Skin of body (tissue), 2 donors: ENCODE data around the gene KLK10. TPM values are rescaled to one million over a fixed set of nuclear protein-coding genes. Genes with fewer than 3 reads are reported as not detected.

Experiments
- DNase-seq: peaks from one replicate; lab custom pipeline; 2025; lab: John Stamatoyannopoulos, UW
- total RNA-seq: library from RNA; depleted of rRNA; stranded (reverse); fragments of >200 nt; gene quantifications from one replicate; pipeline ENCODE4 v1.2.3, GENCODE V29; 2014

Gene KLK10
- total RNA-seq, 1 donor from 2014 or later: 22.4 TPM

GRCh38 chr19:50968716-50969412 is 50.6 kb downstream of the KLK10 start:
- DNase-seq: no peak

- no peak for DNase-seq
Observed at GRCh38 chr19:50967929-50968715, 51.4 kb downstream of the KLK10 start.

- no peak for DNase-seq
Observed at GRCh38 chr19:50964266-50964665, 55.2 kb downstream of the KLK10 start.

GRCh38 chr19:50963381-50963780 is 56.1 kb downstream of the KLK10 start:
- no peak for DNase-seq

Other genes starting within 250 kb of the KLK10 start
- not detected for gene GPR32, start 249.2 kb downstream of the KLK10 start, total RNA-seq
- gene ACP4, start 229.3 kb downstream of the KLK10 start, total RNA-seq: not detected
- 7.9 TPM for gene KLK1, start 195.9 kb downstream of the KLK10 start, total RNA-seq
- gene KLK15, start 186.1 kb downstream of the KLK10 start, total RNA-seq: not detected
- gene KLK3, start 164.8 kb downstream of the KLK10 start, total RNA-seq: not detected
- gene KLK2, start 146.3 kb downstream of the KLK10 start, total RNA-seq: not detected
- 0.10 TPM for gene KLK4, start 108.3 kb downstream of the KLK10 start, total RNA-seq
- gene KLK5, start 66.7 kb downstream of the KLK10 start, total RNA-seq: 21.0 TPM
- 7.3 TPM for gene KLK6, start 50.1 kb downstream of the KLK10 start, total RNA-seq
- gene KLK7, start 35.8 kb downstream of the KLK10 start, total RNA-seq: 47.5 TPM
- 14.3 TPM for gene KLK8, start 18.1 kb downstream of the KLK10 start, total RNA-seq
- 19.5 TPM for gene KLK11, start 6.9 kb upstream of the KLK10 start, total RNA-seq
- 0.69 TPM for gene KLK12, start 15.3 kb upstream of the KLK10 start, total RNA-seq
- 4.9 TPM for gene KLK13, start 45.4 kb upstream of the KLK10 start, total RNA-seq
- gene KLK14, start 63.2 kb upstream of the KLK10 start, total RNA-seq: 9.5 TPM
- 2.4 TPM for gene CTU1, start 88.7 kb upstream of the KLK10 start, total RNA-seq
- gene SIGLEC9, start 105.2 kb upstream of the KLK10 start, total RNA-seq: 3.1 TPM
- 0.49 TPM for gene SIGLEC7, start 122.6 kb upstream of the KLK10 start, total RNA-seq
- gene CD33, start 205.4 kb upstream of the KLK10 start, total RNA-seq: 4.5 TPM
- not detected for gene SIGLECL1, start 231.4 kb upstream of the KLK10 start, total RNA-seq